Neural crest cell (in vitro differentiated cells): ENCODE results near the gene PRKCZ. TPM values are rescaled to one million over a fixed set of nuclear protein-coding genes. Genes with fewer than 3 reads are reported as not detected.
A peak's percentile ranks its signal among the peaks of the same experiment; 100 is the strongest.

ENCODE experiments used
- DNase-seq: peaks from one replicate; pipeline ENCODE4 v3.0.0; 2021; ENCODE audit warnings: low read depth, mixed read lengths, low spot score
- H3K27ac Mint-ChIP-seq: one replicate; pipeline ENCODE4 v1.8.0; 2021; ENCODE audit warnings: mild to moderate bottlenecking, mixed read lengths; ENCODE audit not compliant: unreplicated experiment
- H3K27me3 Mint-ChIP-seq: 2 replicates; pipeline ENCODE4 v1.8.0; 2021; ENCODE audit warnings: low read depth, mild to moderate bottlenecking, mixed read lengths
- H3K36me3 Mint-ChIP-seq: 2 replicates; pipeline ENCODE4 v1.8.0; 2021; ENCODE audit warnings: low read depth, mild to moderate bottlenecking, mixed read lengths
- H3K4me1 Mint-ChIP-seq: 2 replicates; pipeline ENCODE4 v1.8.0; 2021; ENCODE audit warnings: mixed read lengths
- H3K4me3 Mint-ChIP-seq: one replicate; pipeline ENCODE4 v1.8.0; 2021; ENCODE audit warnings: mild to moderate bottlenecking, mixed read lengths
- H3K9me3 Mint-ChIP-seq: 2 replicates; pipeline ENCODE4 v1.8.0; 2021; ENCODE audit warnings: mixed read lengths
- total RNA-seq: library from RNA; stranded (reverse); gene quantifications from 2 replicates; pipeline ENCODE4 v1.2.1, GENCODE V29; 2021
- TF ChIP-seq, protein P1 (sequence below): fragments of 200-600 bp; sonication (generic); conservative IDR thresholded peaks from 2 replicates; pipeline ENCODE4 v1.5.0; 2021; ENCODE audit warnings: antibody characterized with exemption, mild to moderate bottlenecking

The PRKCZ gene
- total RNA-seq, 1 donor from 2014 or later = 8.6 TPM

- H3K4me3 Mint-ChIP-seq = no peak overlapping the region
- H3K27me3 Mint-ChIP-seq = no peaks in the 10 kb centered on the region
- H3K27ac Mint-ChIP-seq = no peak overlapping the region
- no peaks in the 10 kb centered on the region for H3K9me3 Mint-ChIP-seq
- no peaks in the 10 kb centered on the region for H3K36me3 Mint-ChIP-seq
- peaks cover 6% of the 10 kb centered on the region for H3K4me1 Mint-ChIP-seq
- DNase-seq = no peak
- TF ChIP-seq, protein P1, sequence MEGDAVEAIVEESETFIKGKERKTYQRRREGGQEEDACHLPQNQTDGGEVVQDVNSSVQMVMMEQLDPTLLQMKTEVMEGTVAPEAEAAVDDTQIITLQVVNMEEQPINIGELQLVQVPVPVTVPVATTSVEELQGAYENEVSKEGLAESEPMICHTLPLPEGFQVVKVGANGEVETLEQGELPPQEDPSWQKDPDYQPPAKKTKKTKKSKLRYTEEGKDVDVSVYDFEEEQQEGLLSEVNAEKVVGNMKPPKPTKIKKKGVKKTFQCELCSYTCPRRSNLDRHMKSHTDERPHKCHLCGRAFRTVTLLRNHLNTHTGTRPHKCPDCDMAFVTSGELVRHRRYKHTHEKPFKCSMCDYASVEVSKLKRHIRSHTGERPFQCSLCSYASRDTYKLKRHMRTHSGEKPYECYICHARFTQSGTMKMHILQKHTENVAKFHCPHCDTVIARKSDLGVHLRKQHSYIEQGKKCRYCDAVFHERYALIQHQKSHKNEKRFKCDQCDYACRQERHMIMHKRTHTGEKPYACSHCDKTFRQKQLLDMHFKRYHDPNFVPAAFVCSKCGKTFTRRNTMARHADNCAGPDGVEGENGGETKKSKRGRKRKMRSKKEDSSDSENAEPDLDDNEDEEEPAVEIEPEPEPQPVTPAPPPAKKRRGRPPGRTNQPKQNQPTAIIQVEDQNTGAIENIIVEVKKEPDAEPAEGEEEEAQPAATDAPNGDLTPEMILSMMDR = no peak
Measured at GRCh38 chr1:2176615-2177014, 126.4 kb downstream of the PRKCZ start.

GRCh38 chr1:2177541-2177940 is 127.3 kb downstream of the PRKCZ start:
- H3K9me3 Mint-ChIP-seq = no peaks in the 10 kb centered on the region
- H3K4me1 Mint-ChIP-seq = peaks cover 6% of the 10 kb centered on the region
- no peaks in the 10 kb centered on the region for H3K36me3 Mint-ChIP-seq
- H3K27ac Mint-ChIP-seq = no peak overlapping the region
- TF ChIP-seq, protein P1 = no peak
- H3K27me3 Mint-ChIP-seq = no peaks in the 10 kb centered on the region
- no peak overlapping the region for H3K4me3 Mint-ChIP-seq
- no peak for DNase-seq

- Mint-ChIP-seq H3K9me3 (no peaks in the 10 kb centered on the region), H3K4me3 (no peak overlapping the region), H3K27me3 (no peaks in the 10 kb centered on the region), H3K27ac (peak overlapping the region; percentile 86), H3K36me3 (no peaks in the 10 kb centered on the region), H3K4me1 (peaks cover 6% of the 10 kb centered on the region)
- DNase-seq = no peak
- TF ChIP-seq, protein P1 = no peak
Measured at GRCh38 chr1:2177946-2178538, 127.8 kb downstream of the PRKCZ start.

GRCh38 chr1:2178875-2179274 is 128.7 kb downstream of the PRKCZ start:
- Mint-ChIP-seq H3K9me3 (no peaks in the 10 kb centered on the region), H3K36me3 (no peaks in the 10 kb centered on the region), H3K4me1 (peaks cover 6% of the 10 kb centered on the region), H3K27me3 (no peaks in the 10 kb centered on the region), H3K27ac (no peak overlapping the region), H3K4me3 (no peak overlapping the region)
- no peak for DNase-seq
- TF ChIP-seq, protein P1 = no peak

DNA sequence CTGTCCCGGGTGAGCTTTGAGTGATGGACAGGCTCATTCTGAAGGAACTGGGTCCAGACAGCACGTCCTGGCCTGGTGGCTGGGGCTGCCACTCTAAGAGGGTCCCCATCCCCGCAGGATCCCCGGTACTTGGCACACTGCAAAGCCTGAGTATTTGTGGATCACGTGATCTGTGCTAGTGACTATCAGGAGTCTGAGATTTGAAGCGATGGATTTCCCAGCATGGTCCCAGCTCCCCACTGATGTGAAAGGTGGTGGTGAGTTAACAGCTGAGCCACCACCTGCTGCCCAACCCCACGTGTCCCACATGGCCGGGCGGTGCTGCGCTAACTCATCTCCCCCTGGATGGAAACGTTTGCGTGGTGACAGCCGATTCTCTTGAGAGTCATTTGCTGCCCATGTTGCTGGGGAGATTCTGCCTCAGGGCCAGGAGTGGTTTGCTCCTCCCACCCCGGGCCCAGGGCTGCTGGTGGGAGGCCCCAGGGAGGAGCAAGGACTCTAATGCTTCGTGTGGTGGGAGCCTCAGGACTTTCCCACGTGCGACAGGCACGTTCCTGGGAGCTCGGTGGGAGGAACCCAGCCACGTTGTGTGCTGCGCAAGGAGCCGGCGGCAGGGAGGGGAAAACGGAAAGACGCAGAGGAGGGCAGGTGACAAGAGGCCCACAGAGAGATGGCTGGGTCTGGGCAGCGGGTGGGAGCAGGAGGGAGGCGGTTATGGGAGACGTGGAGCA is 129.2 kb downstream of the PRKCZ start:
- Mint-ChIP-seq H3K4me1 (peaks cover 6% of the 10 kb centered on the region), H3K27me3 (no peaks in the 10 kb centered on the region), H3K27ac (no peak overlapping the region), H3K36me3 (no peaks in the 10 kb centered on the region), H3K4me3 (no peak overlapping the region), H3K9me3 (no peaks in the 10 kb centered on the region)
- TF ChIP-seq, protein P1 = no peak
- no peak for DNase-seq
